CD4-positive, alpha-beta T cell (primary cell): Measurements from ENCODE around the gene ABCB6. TPM values are rescaled to one million over a fixed set of nuclear protein-coding genes. Genes with fewer than 3 reads are reported as not detected.

ENCODE experiments used
- ATAC-seq: fragments of 200-7000 bp; cut with Tn5 transposase; one replicate; pipeline ENCODE4 v1.10.0; 2022; ENCODE audit warnings: mild to moderate bottlenecking; ENCODE audit not compliant: poor library complexity
- CTCF ChIA-PET: fragments of 350-600 bp; sonication (Branson Sonifier 250); formaldehyde crosslinking; loops from one replicate; lab custom pipeline; 2021; ENCODE audit warnings: antibody characterized with exemption, inconsistent platforms; lab: Charles Lee
- POLR2A ChIA-PET: fragments of 350-600 bp; sonication (Branson Sonifier 250); formaldehyde crosslinking; loops from one replicate; lab custom pipeline; 2021; ENCODE audit warnings: antibody characterized with exemption, inconsistent platforms; lab: Charles Lee
- DNase-seq, 14 experiments: peaks; one replicate each; pipeline ENCODE4 v3.0.0-alpha.2; 2013 to 2020; ENCODE audit warnings: mixed read lengths in 2 of 14
- H3K27ac ChIP-seq, 2 donors: one replicate each; pipeline versions ENCODE4 v1.5.1 to v1.7.0; 2013; ENCODE audit warnings: low read length in 2 of 2, low read depth in 1 of 2, mild to moderate bottlenecking in 1 of 2
- H3K27me3 ChIP-seq, 2 experiments: 1 replicate in 1 of 2; 2 replicates in 1 of 2; pipeline versions ENCODE4 v1.6.1 to v1.7.0; 2013; ENCODE audit warnings: low read length in 2 of 2, control low read depth in 1 of 2, mild to moderate bottlenecking in 1 of 2, moderate library complexity in 1 of 2; ENCODE audit not compliant: insufficient read depth in 2 of 2, control insufficient read depth in 1 of 2
- H3K36me3 ChIP-seq: one replicate; pipeline ENCODE4 v1.6.1; 2013; ENCODE audit warnings: low read length, control low read depth; ENCODE audit not compliant: insufficient read depth
- H3K4me1 ChIP-seq: one replicate; pipeline ENCODE4 v1.6.1; 2013; ENCODE audit warnings: low read length, control low read depth; ENCODE audit not compliant: insufficient read depth
- H3K4me3 ChIP-seq: one replicate; pipeline ENCODE4 v1.5.1; 2013; ENCODE audit warnings: mild to moderate bottlenecking, low read length, moderate library complexity
- H3K9me3 ChIP-seq, 2 experiments: 1 replicate in 1 of 2; 2 replicates in 1 of 2; pipeline versions ENCODE4 v1.6.1 to v1.7.0; 2013; ENCODE audit warnings: low read length in 2 of 2, mild to moderate bottlenecking in 2 of 2, control low read depth in 1 of 2, moderate library complexity in 1 of 2; ENCODE audit not compliant: control insufficient read depth in 1 of 2, insufficient read depth in 1 of 2
- H3K27ac Mint-ChIP-seq: one replicate; pipeline ENCODE4 v1.8.0; 2020; ENCODE audit warnings: mixed read lengths
- H3K27me3 Mint-ChIP-seq: one replicate; pipeline ENCODE4 v1.8.0; 2021; ENCODE audit warnings: mixed read lengths
- H3K36me3 Mint-ChIP-seq: one replicate; pipeline ENCODE4 v1.8.0; 2021; ENCODE audit warnings: low read depth, mixed read lengths
- H3K4me1 Mint-ChIP-seq: one replicate; pipeline ENCODE4 v1.8.0; 2021; ENCODE audit warnings: low read depth, mixed read lengths
- H3K4me3 Mint-ChIP-seq: one replicate; pipeline ENCODE4 v1.8.0; 2020; ENCODE audit warnings: mild to moderate bottlenecking, mixed read lengths
- H3K9me3 Mint-ChIP-seq: one replicate; pipeline ENCODE4 v1.8.0; 2020; ENCODE audit warnings: mixed read lengths
- intact Hi-C, 2 experiments: fragments of 100-400 bp; cut with DNase I in 1 of 2; cut with micrococcal nuclease in 1 of 2; formaldehyde crosslinking; loops; one replicate each; pipeline versions ENCODE4 v1.15.1 to v1.9.0; 2023 to 2025; cut with DNase I, micrococcal nuclease
- total RNA-seq, 174 experiments: library from RNA in 2 of 174; stranded (reverse) in 2 of 174; gene quantifications; one replicate each; pipeline ENCODE4 v1.2.3 and lab custom pipeline; 2021 to 2026
- TF ChIP-seq, protein P1 (sequence below): fragments of 200-600 bp; IDR thresholded peaks from one replicate; pipeline ENCODE4 v1.8.0; 2022; ENCODE audit warnings: antibody characterized with exemption, mild to moderate bottlenecking

ABCB6 gene
- total RNA-seq, 2 experiments from 2014 or later: 2.6 to 3.1 TPM

DNA sequence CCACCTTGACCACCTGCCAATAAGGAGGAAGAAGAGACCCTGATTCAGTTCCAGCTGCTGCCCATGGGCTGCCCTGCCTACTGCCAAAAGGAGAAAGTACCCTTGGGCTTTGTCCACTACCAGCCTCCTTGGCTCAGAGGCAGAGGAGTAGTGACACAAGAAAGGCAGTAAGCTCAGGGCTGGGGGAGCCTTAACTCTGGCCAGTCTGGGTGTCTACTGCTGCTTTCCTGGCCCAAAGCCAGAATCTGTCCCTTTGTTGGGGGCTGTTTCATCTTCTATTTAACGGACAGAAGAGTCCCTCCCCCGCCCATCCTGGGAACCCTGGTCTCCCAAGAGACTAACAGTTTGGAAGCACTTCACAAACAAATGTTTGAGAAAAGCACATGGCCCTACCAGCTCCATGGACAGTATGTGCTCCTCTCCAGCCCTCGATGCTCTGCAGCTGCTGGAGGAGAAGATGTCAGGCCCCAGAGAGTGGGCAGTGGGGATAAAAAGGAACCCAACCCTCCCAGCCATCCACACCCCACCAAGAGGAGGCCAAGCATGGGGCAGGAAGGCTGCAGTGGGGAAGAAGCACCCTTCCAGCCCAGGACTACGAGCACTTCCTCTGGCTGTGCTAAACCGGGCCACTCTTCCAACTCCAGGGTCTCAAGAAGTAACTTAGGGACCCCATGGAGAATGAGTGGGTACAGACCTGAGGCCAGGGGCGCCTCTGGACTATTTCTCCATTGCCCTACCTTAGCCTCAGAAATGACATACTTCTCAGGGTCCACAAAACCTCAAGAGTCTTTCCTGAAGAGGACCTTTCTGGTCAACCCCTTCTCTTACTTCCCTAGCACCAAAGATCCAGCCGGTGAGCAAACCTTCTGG is 9.5 kb upstream of the ABCB6 start:
- H3K36me3 Mint-ChIP-seq: peaks cover 71% of the 10 kb centered on the region

DNA sequence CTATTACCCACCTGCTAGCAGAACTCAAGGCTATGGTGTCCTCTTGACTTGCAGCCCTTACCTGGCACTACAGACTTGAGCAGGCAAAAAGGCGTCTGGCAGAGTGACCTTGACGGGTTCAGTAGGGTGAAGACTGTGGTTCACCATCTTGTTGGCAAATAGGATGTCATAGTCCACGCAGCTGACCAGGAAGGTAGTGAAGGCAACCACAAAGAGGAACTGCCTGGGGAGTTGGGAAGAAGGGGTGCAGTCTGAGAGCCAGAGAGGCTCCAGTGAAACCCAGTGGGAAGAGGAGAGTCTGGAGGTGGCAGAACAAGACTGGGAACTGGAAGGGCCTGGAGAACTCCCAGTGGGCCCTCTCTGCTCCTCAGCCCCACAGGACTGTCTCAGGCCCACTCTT is 6.6 kb upstream of the ABCB6 start:
- ATAC-seq: no peak
- DNase-seq: no peak

More for the DNA sequence above, 9.5 kb upstream of the ABCB6 start:
- no peak for ATAC-seq
- Histone ChIP-seq H3K27me3 (no peaks in the 10 kb centered on the region), H3K4me1 (peaks cover 49% of the 10 kb centered on the region), H3K9me3 (no peaks in the 10 kb centered on the region), H3K4me3 (peak overlapping the region; percentile 76), H3K27ac (peak overlapping the region; percentile 46 to 91), H3K36me3 (peaks cover 51% of the 10 kb centered on the region)
- ChIA-PET CTCF (interaction anchor here (1.4 to 5.1 kb wide), 3 partner anchors 49 to 67 kb away, joined by 4 to 42 read pairs (median 11); partner anchors contain the start of gene DNAJB2), POLR2A (interaction anchor here (1.0 to 5.3 kb wide), 13 partner anchors 9 to 1012 kb away, joined by 3 to 181 read pairs (median 19); partner anchors contain the start of genes ABCB6, ARPC2, CNPPD1 and DNAJB2)
- H3K4me3 Mint-ChIP-seq: peak overlapping the region; percentile 83
- H3K27ac Mint-ChIP-seq: peak overlapping the region; percentile 67
- TF ChIP-seq, protein P1, sequence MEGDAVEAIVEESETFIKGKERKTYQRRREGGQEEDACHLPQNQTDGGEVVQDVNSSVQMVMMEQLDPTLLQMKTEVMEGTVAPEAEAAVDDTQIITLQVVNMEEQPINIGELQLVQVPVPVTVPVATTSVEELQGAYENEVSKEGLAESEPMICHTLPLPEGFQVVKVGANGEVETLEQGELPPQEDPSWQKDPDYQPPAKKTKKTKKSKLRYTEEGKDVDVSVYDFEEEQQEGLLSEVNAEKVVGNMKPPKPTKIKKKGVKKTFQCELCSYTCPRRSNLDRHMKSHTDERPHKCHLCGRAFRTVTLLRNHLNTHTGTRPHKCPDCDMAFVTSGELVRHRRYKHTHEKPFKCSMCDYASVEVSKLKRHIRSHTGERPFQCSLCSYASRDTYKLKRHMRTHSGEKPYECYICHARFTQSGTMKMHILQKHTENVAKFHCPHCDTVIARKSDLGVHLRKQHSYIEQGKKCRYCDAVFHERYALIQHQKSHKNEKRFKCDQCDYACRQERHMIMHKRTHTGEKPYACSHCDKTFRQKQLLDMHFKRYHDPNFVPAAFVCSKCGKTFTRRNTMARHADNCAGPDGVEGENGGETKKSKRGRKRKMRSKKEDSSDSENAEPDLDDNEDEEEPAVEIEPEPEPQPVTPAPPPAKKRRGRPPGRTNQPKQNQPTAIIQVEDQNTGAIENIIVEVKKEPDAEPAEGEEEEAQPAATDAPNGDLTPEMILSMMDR: no peak
- no peak for DNase-seq
- peaks cover 64% of the 10 kb centered on the region for H3K4me1 Mint-ChIP-seq
- H3K9me3 Mint-ChIP-seq: no peaks in the 10 kb centered on the region
- no peaks in the 10 kb centered on the region for H3K27me3 Mint-ChIP-seq
- intact Hi-C loops: loop anchor here in 1 of 2 experiments (1.0 to 5.0 kb wide), 3 partner anchors 9 to 64 kb away; no protein-coding TSS in a partner anchor

More for the DNA sequence above, 6.6 kb upstream of the ABCB6 start:
- H3K36me3 ChIP-seq: peaks cover 61% of the 10 kb centered on the region
- intact Hi-C loops: loop anchor here in 1 of 2 experiments (5.0 kb wide), 1 partner anchor 67 kb away; no protein-coding TSS in a partner anchor
- no peak overlapping the region for H3K4me3 Mint-ChIP-seq
- no peaks in the 10 kb centered on the region for H3K9me3 ChIP-seq
- H3K36me3 Mint-ChIP-seq: peaks cover 80% of the 10 kb centered on the region
- H3K27me3 ChIP-seq: no peaks in the 10 kb centered on the region
- no peaks in the 10 kb centered on the region for H3K27me3 Mint-ChIP-seq
- no peak overlapping the region for H3K27ac Mint-ChIP-seq
- H3K9me3 Mint-ChIP-seq: no peaks in the 10 kb centered on the region
- peaks cover 47% of the 10 kb centered on the region for H3K4me1 Mint-ChIP-seq
- H3K4me3 ChIP-seq: no peak overlapping the region
- peaks cover 23% of the 10 kb centered on the region for H3K4me1 ChIP-seq
- ChIA-PET POLR2A (no interaction called here), CTCF (no interaction called here)
- TF ChIP-seq, protein P1: no peak
- no peak overlapping the region for H3K27ac ChIP-seq
